ENCODE measurements around the gene TUBGCP5.

- TF ChIP-seq, protein P1, sequence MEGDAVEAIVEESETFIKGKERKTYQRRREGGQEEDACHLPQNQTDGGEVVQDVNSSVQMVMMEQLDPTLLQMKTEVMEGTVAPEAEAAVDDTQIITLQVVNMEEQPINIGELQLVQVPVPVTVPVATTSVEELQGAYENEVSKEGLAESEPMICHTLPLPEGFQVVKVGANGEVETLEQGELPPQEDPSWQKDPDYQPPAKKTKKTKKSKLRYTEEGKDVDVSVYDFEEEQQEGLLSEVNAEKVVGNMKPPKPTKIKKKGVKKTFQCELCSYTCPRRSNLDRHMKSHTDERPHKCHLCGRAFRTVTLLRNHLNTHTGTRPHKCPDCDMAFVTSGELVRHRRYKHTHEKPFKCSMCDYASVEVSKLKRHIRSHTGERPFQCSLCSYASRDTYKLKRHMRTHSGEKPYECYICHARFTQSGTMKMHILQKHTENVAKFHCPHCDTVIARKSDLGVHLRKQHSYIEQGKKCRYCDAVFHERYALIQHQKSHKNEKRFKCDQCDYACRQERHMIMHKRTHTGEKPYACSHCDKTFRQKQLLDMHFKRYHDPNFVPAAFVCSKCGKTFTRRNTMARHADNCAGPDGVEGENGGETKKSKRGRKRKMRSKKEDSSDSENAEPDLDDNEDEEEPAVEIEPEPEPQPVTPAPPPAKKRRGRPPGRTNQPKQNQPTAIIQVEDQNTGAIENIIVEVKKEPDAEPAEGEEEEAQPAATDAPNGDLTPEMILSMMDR (IDR thresholded peaks at IDR 0.05): no peak
- TF ChIP-seq EZH2 (IDR thresholded peaks at IDR 0.05; ENCODE audit: borderline replicate concordance, insufficient read depth, low read depth, low read length, poor library complexity, severe bottlenecking): no peak
Measured at GRCh38 chr15:22967084-22967770, 72.1 kb downstream of the TUBGCP5 start.

All from B cell (primary cell).